GM21717 (cell line): Measurements from ENCODE around the gene TMEM170A.
A peak's percentile ranks its signal among the peaks of the same experiment; 100 is the strongest.

Source experiments
- ATAC-seq: cut with Tn5 transposase; IDR thresholded peaks from one replicate; pipeline ENCODE4 v1.9.1; 2021; ENCODE audit warnings: mild to moderate bottlenecking, moderate library complexity; ENCODE audit not compliant: unreplicated experiment

TMEM170A gene

DNA sequence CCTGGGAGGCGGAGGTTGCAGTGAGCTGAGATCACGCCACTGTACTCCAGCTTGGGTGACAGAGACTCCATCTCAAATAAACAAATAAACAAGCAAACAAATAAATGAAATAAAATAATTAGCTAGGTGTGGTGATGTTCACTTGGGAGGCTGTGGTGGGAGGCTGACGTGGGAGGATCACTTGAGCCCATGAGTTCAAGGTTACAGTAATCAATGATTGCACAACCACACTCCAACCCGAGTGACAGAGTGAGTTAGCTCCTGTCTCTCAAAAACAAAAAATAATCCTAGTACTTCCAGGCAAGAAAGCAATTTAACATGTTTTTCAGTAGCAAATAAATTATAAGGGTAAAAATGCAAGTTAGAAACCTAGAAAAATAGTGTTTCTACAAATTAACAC, 57.5 kb downstream of the TMEM170A start:
- no peak for ATAC-seq

GRCh38 chr16:75402821-75403475, 61.5 kb downstream of the TMEM170A start:
- peak; percentile 55 for ATAC-seq

DNA sequence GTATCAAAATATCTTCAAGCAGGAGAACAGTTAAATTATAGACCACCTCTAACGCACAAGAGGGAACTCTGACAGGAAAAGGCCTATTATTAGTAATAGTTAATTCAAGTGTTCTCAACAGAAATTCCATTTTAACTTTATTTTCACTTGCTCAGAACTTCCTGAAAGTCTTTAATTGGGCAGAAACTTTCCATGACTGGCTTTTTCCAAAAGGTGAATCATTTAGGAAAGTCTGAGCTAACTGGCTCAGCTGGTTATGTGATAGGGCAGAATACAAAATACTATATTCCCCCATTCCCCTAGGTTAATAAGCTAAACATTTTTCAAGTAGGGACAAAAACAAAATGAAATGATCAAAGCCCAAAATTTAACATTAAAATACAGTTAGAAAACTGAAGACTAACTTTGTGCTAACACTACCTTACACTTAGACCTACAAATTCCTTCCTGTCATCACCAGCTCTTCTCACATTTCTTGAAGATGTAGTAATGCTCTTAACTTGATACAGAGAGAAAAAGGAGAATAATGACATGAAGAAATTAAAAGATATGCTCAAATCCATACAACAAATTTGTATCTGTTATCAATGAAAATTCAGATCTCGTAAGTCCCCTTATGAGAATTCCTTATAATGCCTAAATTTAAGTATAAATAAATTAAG, 62.2 kb downstream of the TMEM170A start:
- no peak for ATAC-seq

GRCh38 chr16:75401691-75402090, 62.8 kb downstream of the TMEM170A start:
- no peak for ATAC-seq

DNA sequence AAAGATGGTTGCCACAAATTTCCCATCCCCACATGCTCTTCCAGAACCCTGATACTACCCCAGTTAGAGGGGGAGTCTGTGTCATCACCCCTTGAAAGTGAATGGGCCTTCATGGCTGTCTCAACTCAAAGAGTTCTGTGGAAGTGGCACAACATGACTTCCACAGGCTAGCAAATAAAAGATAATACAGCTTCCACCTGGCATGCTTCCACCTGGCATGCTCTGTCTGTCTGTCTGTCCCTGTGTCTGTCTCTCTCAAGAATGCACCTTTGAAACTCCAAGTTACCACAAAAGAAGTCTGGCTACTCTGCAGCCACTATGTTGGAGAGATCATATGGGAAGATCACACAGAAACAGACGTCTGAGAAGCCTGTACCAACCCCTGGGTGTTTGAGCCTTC, 66.2 kb downstream of the TMEM170A start:
- ATAC-seq = no peak

GRCh38 chr16:75394941-75395340, 69.5 kb downstream of the TMEM170A start:
- ATAC-seq = no peak
